CD4-positive, alpha-beta T cell (primary cell): ENCODE measurements around the gene CCNJL. TPM values are rescaled to one million over a fixed set of nuclear protein-coding genes. Genes with fewer than 3 reads are reported as not detected.

Experiments used
- ATAC-seq: fragments of 200-7000 bp; cut with Tn5 transposase; one replicate; pipeline ENCODE4 v1.10.0; 2022; ENCODE audit warnings: mild to moderate bottlenecking; ENCODE audit not compliant: poor library complexity
- CTCF ChIA-PET: fragments of 350-600 bp; sonication (Branson Sonifier 250); formaldehyde crosslinking; loops from one replicate; lab custom pipeline; 2021; ENCODE audit warnings: antibody characterized with exemption, inconsistent platforms; lab: Charles Lee
- POLR2A ChIA-PET: fragments of 350-600 bp; sonication (Branson Sonifier 250); formaldehyde crosslinking; loops from one replicate; lab custom pipeline; 2021; ENCODE audit warnings: antibody characterized with exemption, inconsistent platforms; lab: Charles Lee
- DNase-seq, 14 experiments: peaks; one replicate each; pipeline ENCODE4 v3.0.0-alpha.2; 2013 to 2020; ENCODE audit warnings: mixed read lengths in 2 of 14
- H3K27ac ChIP-seq, 2 donors: one replicate each; pipeline versions ENCODE4 v1.5.1 to v1.7.0; 2013; ENCODE audit warnings: low read length in 2 of 2, low read depth in 1 of 2, mild to moderate bottlenecking in 1 of 2
- H3K27me3 ChIP-seq, 2 experiments: 1 replicate in 1 of 2; 2 replicates in 1 of 2; pipeline versions ENCODE4 v1.6.1 to v1.7.0; 2013; ENCODE audit warnings: low read length in 2 of 2, control low read depth in 1 of 2, mild to moderate bottlenecking in 1 of 2, moderate library complexity in 1 of 2; ENCODE audit not compliant: insufficient read depth in 2 of 2, control insufficient read depth in 1 of 2
- H3K36me3 ChIP-seq: one replicate; pipeline ENCODE4 v1.6.1; 2013; ENCODE audit warnings: low read length, control low read depth; ENCODE audit not compliant: insufficient read depth
- H3K4me1 ChIP-seq: one replicate; pipeline ENCODE4 v1.6.1; 2013; ENCODE audit warnings: low read length, control low read depth; ENCODE audit not compliant: insufficient read depth
- H3K4me3 ChIP-seq: one replicate; pipeline ENCODE4 v1.5.1; 2013; ENCODE audit warnings: mild to moderate bottlenecking, low read length, moderate library complexity
- H3K9me3 ChIP-seq, 2 experiments: 1 replicate in 1 of 2; 2 replicates in 1 of 2; pipeline versions ENCODE4 v1.6.1 to v1.7.0; 2013; ENCODE audit warnings: low read length in 2 of 2, mild to moderate bottlenecking in 2 of 2, control low read depth in 1 of 2, moderate library complexity in 1 of 2; ENCODE audit not compliant: control insufficient read depth in 1 of 2, insufficient read depth in 1 of 2
- H3K27ac Mint-ChIP-seq: one replicate; pipeline ENCODE4 v1.8.0; 2020; ENCODE audit warnings: mixed read lengths
- H3K27me3 Mint-ChIP-seq: one replicate; pipeline ENCODE4 v1.8.0; 2021; ENCODE audit warnings: mixed read lengths
- H3K36me3 Mint-ChIP-seq: one replicate; pipeline ENCODE4 v1.8.0; 2021; ENCODE audit warnings: low read depth, mixed read lengths
- H3K4me1 Mint-ChIP-seq: one replicate; pipeline ENCODE4 v1.8.0; 2021; ENCODE audit warnings: low read depth, mixed read lengths
- H3K4me3 Mint-ChIP-seq: one replicate; pipeline ENCODE4 v1.8.0; 2020; ENCODE audit warnings: mild to moderate bottlenecking, mixed read lengths
- H3K9me3 Mint-ChIP-seq: one replicate; pipeline ENCODE4 v1.8.0; 2020; ENCODE audit warnings: mixed read lengths
- intact Hi-C, 2 experiments: fragments of 100-400 bp; cut with DNase I in 1 of 2; cut with micrococcal nuclease in 1 of 2; formaldehyde crosslinking; loops; one replicate each; pipeline versions ENCODE4 v1.15.1 to v1.9.0; 2023 to 2025; cut with DNase I, micrococcal nuclease
- total RNA-seq, 174 experiments: library from RNA in 2 of 174; stranded (reverse) in 2 of 174; gene quantifications; one replicate each; pipeline ENCODE4 v1.2.3 and lab custom pipeline; 2021 to 2026
- TF ChIP-seq, protein P1 (sequence below): fragments of 200-600 bp; IDR thresholded peaks from one replicate; pipeline ENCODE4 v1.8.0; 2022; ENCODE audit warnings: antibody characterized with exemption, mild to moderate bottlenecking

The CCNJL gene
- total RNA-seq, 2 experiments from 2014 or later: not detected

DNA sequence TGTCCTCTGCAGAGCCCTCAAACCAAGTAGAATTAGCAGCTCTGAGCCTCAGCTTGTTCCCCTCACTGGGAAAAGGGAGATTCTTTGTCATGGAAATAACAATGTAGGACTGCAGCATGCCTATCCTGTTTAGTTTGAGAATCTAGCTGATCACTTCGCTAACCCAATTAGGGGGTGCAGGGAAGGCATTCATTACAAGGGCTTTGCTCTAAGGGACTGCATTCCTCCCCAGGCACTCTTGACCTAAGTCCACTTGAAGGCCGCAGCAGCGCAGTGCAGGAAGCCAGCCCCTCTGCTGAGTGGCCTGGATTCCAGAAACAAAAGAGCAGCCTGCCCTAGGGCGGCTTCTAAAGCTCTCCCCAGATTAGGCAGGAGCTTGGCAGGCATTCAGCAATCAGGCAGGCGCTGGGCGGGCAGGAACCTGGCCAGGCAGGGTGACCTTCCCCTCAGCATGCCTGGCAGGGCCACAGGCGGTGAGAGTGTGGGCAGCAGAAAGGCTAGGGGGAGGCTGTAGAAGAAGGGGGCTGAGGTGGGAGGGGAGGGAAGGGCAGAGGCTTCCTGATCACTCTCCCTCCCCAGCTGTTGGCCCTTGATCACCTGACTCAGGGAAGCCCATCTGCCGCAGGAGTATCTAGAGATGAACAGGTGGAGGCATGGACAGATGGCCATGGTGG is 24.8 kb downstream of the CCNJL start:
- ATAC-seq (no peak), DNase-seq (no peak)
- H3K36me3 Mint-ChIP-seq: no peaks in the 10 kb centered on the region
- H3K27me3 Mint-ChIP-seq: no peaks in the 10 kb centered on the region
- H3K4me1 Mint-ChIP-seq: no peaks in the 10 kb centered on the region
- no peak overlapping the region for H3K4me3 Mint-ChIP-seq
- TF ChIP-seq, protein P1, sequence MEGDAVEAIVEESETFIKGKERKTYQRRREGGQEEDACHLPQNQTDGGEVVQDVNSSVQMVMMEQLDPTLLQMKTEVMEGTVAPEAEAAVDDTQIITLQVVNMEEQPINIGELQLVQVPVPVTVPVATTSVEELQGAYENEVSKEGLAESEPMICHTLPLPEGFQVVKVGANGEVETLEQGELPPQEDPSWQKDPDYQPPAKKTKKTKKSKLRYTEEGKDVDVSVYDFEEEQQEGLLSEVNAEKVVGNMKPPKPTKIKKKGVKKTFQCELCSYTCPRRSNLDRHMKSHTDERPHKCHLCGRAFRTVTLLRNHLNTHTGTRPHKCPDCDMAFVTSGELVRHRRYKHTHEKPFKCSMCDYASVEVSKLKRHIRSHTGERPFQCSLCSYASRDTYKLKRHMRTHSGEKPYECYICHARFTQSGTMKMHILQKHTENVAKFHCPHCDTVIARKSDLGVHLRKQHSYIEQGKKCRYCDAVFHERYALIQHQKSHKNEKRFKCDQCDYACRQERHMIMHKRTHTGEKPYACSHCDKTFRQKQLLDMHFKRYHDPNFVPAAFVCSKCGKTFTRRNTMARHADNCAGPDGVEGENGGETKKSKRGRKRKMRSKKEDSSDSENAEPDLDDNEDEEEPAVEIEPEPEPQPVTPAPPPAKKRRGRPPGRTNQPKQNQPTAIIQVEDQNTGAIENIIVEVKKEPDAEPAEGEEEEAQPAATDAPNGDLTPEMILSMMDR: no peak
- Histone ChIP-seq H3K9me3 (no peaks in the 10 kb centered on the region), H3K27ac (no peak overlapping the region), H3K4me1 (no peaks in the 10 kb centered on the region), H3K4me3 (no peak overlapping the region), H3K27me3 (peaks cover 0 to 2% of the 10 kb centered on the region in 2 experiments), H3K36me3 (no peaks in the 10 kb centered on the region)
- ChIA-PET CTCF (no interaction called here), POLR2A (no interaction called here)
- no peak overlapping the region for H3K27ac Mint-ChIP-seq
- no peaks in the 10 kb centered on the region for H3K9me3 Mint-ChIP-seq
- intact Hi-C loops: no loop called here

- POLR2A ChIA-PET: no interaction called here
- no peaks in the 10 kb centered on the region for H3K36me3 ChIP-seq
- TF ChIP-seq, protein P1: no peak
- no peaks in the 10 kb centered on the region for H3K36me3 Mint-ChIP-seq
- DNase-seq (no peak), ATAC-seq (no peak)
- no peak overlapping the region for H3K4me3 ChIP-seq
- intact Hi-C loops: no loop called here
- H3K9me3 ChIP-seq: no peaks in the 10 kb centered on the region
- peaks cover 0 to 2% of the 10 kb centered on the region in 2 experiments for H3K27me3 ChIP-seq
- H3K27ac Mint-ChIP-seq: no peak overlapping the region
- CTCF ChIA-PET: no interaction called here
- no peak overlapping the region for H3K27ac ChIP-seq
- no peaks in the 10 kb centered on the region for H3K27me3 Mint-ChIP-seq
- H3K4me1 ChIP-seq: no peaks in the 10 kb centered on the region
- no peak overlapping the region for H3K4me3 Mint-ChIP-seq
- no peaks in the 10 kb centered on the region for H3K4me1 Mint-ChIP-seq
- H3K9me3 Mint-ChIP-seq: no peaks in the 10 kb centered on the region
Observed at GRCh38 chr5:160286947-160287346, 25.4 kb downstream of the CCNJL start.

DNA sequence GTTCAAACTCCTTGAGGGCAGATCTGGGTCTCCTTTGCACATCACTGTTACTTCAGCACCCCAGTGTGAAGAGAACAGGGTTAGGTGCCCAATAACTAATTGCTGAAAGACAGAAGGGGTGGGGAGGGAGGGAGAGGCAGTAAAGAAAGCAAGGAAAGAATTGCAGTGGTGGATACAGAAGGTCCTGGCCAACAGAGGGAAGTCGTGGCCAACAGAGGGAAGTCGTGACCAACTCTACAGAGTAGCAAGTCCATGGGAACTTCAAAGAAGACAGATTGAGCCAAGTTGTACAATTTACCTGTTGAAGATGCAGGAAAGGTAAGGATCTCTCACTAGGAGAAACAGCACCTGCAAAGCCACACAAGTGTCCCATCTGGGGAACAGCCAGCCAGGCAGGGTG is 27.0 kb downstream of the CCNJL start:
- H3K4me1 ChIP-seq: no peaks in the 10 kb centered on the region
- CTCF ChIA-PET: no interaction called here
- no peaks in the 10 kb centered on the region for H3K4me1 Mint-ChIP-seq
- no peaks in the 10 kb centered on the region for H3K36me3 ChIP-seq
- H3K27me3 Mint-ChIP-seq: no peaks in the 10 kb centered on the region
- intact Hi-C loops: no loop called here
- H3K27ac Mint-ChIP-seq: no peak overlapping the region
- ATAC-seq (no peak), DNase-seq (no peak)
- TF ChIP-seq, protein P1: no peak
- H3K4me3 ChIP-seq: no peak overlapping the region
- H3K9me3 Mint-ChIP-seq: no peaks in the 10 kb centered on the region
- no peaks in the 10 kb centered on the region for H3K36me3 Mint-ChIP-seq
- POLR2A ChIA-PET: no interaction called here
- H3K9me3 ChIP-seq: no peaks in the 10 kb centered on the region
- no peaks in the 10 kb centered on the region for H3K27me3 ChIP-seq
- no peak overlapping the region for H3K4me3 Mint-ChIP-seq
- no peak overlapping the region for H3K27ac ChIP-seq
